22Rv1 (cell line): Measurements from ENCODE around the gene SLC2A13.

Experiments used
- ZFX ChIP-seq: fragments of 450-650 bp; IDR thresholded peaks from 2 replicates; pipeline ENCODE4 v1.6.1; 2017; ENCODE audit warnings: antibody characterized with exemption, borderline replicate concordance
- TF ChIP-seq, protein P1 (sequence below): fragments of 450-650 bp; IDR thresholded peaks from 2 replicates; pipeline ENCODE4 v1.5.1; 2017; ENCODE audit warnings: mild to moderate bottlenecking

DNA sequence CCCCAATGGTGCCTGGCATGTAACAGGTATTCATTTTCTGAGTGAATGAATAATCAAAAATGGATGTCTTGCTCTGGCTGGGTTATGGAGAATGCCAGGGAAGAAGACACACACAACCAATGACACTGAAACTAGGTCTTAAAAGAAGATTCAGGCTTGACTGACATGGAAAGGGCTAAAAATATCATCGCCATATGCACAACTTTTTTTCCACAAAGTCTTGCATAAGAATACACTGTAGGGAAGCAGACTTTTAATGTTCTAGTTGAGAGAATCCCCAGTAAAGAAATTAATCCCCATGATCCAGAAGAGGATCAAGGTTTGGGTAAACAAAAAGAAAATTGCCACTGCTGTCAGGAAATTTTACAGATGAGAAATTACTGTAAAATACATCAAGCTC, 116.4 kb downstream of the SLC2A13 start:
- TF ChIP-seq, protein P1, sequence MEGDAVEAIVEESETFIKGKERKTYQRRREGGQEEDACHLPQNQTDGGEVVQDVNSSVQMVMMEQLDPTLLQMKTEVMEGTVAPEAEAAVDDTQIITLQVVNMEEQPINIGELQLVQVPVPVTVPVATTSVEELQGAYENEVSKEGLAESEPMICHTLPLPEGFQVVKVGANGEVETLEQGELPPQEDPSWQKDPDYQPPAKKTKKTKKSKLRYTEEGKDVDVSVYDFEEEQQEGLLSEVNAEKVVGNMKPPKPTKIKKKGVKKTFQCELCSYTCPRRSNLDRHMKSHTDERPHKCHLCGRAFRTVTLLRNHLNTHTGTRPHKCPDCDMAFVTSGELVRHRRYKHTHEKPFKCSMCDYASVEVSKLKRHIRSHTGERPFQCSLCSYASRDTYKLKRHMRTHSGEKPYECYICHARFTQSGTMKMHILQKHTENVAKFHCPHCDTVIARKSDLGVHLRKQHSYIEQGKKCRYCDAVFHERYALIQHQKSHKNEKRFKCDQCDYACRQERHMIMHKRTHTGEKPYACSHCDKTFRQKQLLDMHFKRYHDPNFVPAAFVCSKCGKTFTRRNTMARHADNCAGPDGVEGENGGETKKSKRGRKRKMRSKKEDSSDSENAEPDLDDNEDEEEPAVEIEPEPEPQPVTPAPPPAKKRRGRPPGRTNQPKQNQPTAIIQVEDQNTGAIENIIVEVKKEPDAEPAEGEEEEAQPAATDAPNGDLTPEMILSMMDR, result no peak
- TF ChIP-seq ZFX, result no peak
